Ishikawa (cell line): ENCODE measurements around the gene PTPRN2.

ENCODE experiments used
- CEBPB ChIP-seq: IDR thresholded peaks from 2 replicates; pipeline ENCODE4 v1.6.1; 2012
- CREB1 ChIP-seq: IDR thresholded peaks from 2 replicates; pipeline ENCODE4 v1.6.1; 2012; ENCODE audit warnings: low read depth
- EGR1 ChIP-seq: IDR thresholded peaks from 2 replicates; pipeline ENCODE4 v1.6.1; 2012
- EP300 ChIP-seq: IDR thresholded peaks from 2 replicates; pipeline ENCODE4 v1.6.1; 2012; ENCODE audit warnings: borderline replicate concordance
- FOXM1 ChIP-seq: IDR thresholded peaks from 2 replicates; pipeline ENCODE4 v1.6.1; 2012; ENCODE audit warnings: low read depth, borderline replicate concordance
- MAX ChIP-seq: IDR thresholded peaks from 2 replicates; pipeline ENCODE4 v1.6.1; 2012
- NFIC ChIP-seq: IDR thresholded peaks from 2 replicates; pipeline ENCODE4 v1.6.1; 2012
- RAD21 ChIP-seq: IDR thresholded peaks from 2 replicates; pipeline ENCODE4 v1.6.1; 2012; ENCODE audit warnings: low read depth
- REST ChIP-seq: IDR thresholded peaks from 2 replicates; pipeline ENCODE4 v1.6.1; 2012; ENCODE audit warnings: low read depth, mild to moderate bottlenecking
- TAF1 ChIP-seq: IDR thresholded peaks from 2 replicates; pipeline ENCODE4 v1.6.1; 2012; ENCODE audit warnings: low read depth, mild to moderate bottlenecking
- TCF12 ChIP-seq: IDR thresholded peaks from 2 replicates; pipeline ENCODE4 v1.6.1; 2012; ENCODE audit warnings: low read depth
- TEAD4 ChIP-seq: IDR thresholded peaks from 2 replicates; pipeline ENCODE4 v1.6.1; 2012
- USF1 ChIP-seq: IDR thresholded peaks from 2 replicates; pipeline ENCODE4 v1.6.1; 2012
- YY1 ChIP-seq: IDR thresholded peaks from 2 replicates; pipeline ENCODE4 v1.6.1; 2012; ENCODE audit warnings: low read depth
- ZBTB7A ChIP-seq: IDR thresholded peaks from 2 replicates; pipeline ENCODE4 v1.6.1; 2012; ENCODE audit warnings: low read depth

Gene PTPRN2

GRCh38 chr7:157954901-157955300 is 632.7 kb downstream of the PTPRN2 start:
- TF ChIP-seq REST, result no peak
- TF ChIP-seq USF1, result no peak
- TF ChIP-seq NFIC, result no peak

GRCh38 chr7:157952841-157953645 is 634.6 kb downstream of the PTPRN2 start:
- TF ChIP-seq EP300, result no peak
- no peak for TF ChIP-seq ZBTB7A
- no peak for TF ChIP-seq NFIC
- TF ChIP-seq EGR1, result no peak
- TF ChIP-seq CEBPB, result no peak
- TF ChIP-seq YY1, result no peak
- TF ChIP-seq RAD21, result no peak
- no peak for TF ChIP-seq TEAD4
- no peak for TF ChIP-seq CREB1
- TF ChIP-seq REST, result no peak
- no peak for TF ChIP-seq USF1
- no peak for TF ChIP-seq TCF12
- TF ChIP-seq TAF1, result no peak
- no peak for TF ChIP-seq MAX
- no peak for TF ChIP-seq FOXM1

GRCh38 chr7:157952050-157952667 is 635.5 kb downstream of the PTPRN2 start:
- no peak for TF ChIP-seq EP300

GRCh38 chr7:157951300-157952049 is 636.1 kb downstream of the PTPRN2 start:
- TF ChIP-seq RAD21, result no peak
- no peak for TF ChIP-seq REST
- TF ChIP-seq TEAD4, result no peak
- no peak for TF ChIP-seq MAX
- TF ChIP-seq YY1, result no peak
- no peak for TF ChIP-seq TCF12
- TF ChIP-seq USF1, result no peak
- TF ChIP-seq EP300, result no peak
- TF ChIP-seq NFIC, result no peak
- no peak for TF ChIP-seq TAF1
- no peak for TF ChIP-seq CEBPB
- no peak for TF ChIP-seq ZBTB7A
- TF ChIP-seq FOXM1, result no peak
- TF ChIP-seq EGR1, result no peak
- TF ChIP-seq CREB1, result no peak
